Prostate gland (tissue), 2 donors: ENCODE measurements around the gene HYAL2. TPM values are rescaled to one million over a fixed set of nuclear protein-coding genes. Genes with fewer than 3 reads are reported as not detected.

ENCODE experiments used
- DNase-seq: peaks from one replicate; pipeline ENCODE4 v3.0.0-alpha.2; 2019; ENCODE audit warnings: low spot score
- H3K27ac ChIP-seq, 2 donors: fragments of 200-600 bp; sonication (generic); 2 replicates each; pipeline ENCODE4 v1.5.1; 2017 to 2019
- H3K27me3 ChIP-seq: fragments of 200-600 bp; sonication (generic); replicated peaks from 2 replicates; pipeline ENCODE4 v1.5.1; 2019; ENCODE audit not compliant: insufficient read depth
- H3K36me3 ChIP-seq, 2 donors: fragments of 200-600 bp; sonication (generic); 1 replicate in 1 of 2; 2 replicates in 1 of 2; pipeline versions ENCODE4 v1.5.1 to v1.8.1; 2017 to 2019
- H3K4me1 ChIP-seq: fragments of 200-600 bp; sonication (generic); replicated peaks from 2 replicates; pipeline ENCODE4 v1.5.1; 2019
- H3K4me3 ChIP-seq, 2 donors: fragments of 200-600 bp; sonication (generic); 2 replicates each; pipeline ENCODE4 v1.5.1; 2017 to 2019
- H3K9me3 ChIP-seq: fragments of 200-600 bp; sonication (generic); 2 replicates; pipeline ENCODE4 v1.5.1; 2017
- POLR2A ChIP-seq: fragments of 450-650 bp; IDR thresholded peaks from one replicate; pipeline ENCODE4 v1.6.1; 2016; ENCODE audit warnings: antibody characterized with exemption, mild to moderate bottlenecking
- POLR2AphosphoS5 ChIP-seq: sonication (generic); formaldehyde crosslinking; IDR thresholded peaks from one replicate; pipeline ENCODE4 v1.6.1; 2017; ENCODE audit warnings: antibody characterized with exemption
- WGBS: methylation state at CpG from one replicate; pipeline ENCODE4 v1.1.5; 2018; 5-methylcytosine and 5-hydroxymethylcytosine counted together
- intact Hi-C: fragments of 100-400 bp; cut with DNase I; formaldehyde crosslinking; loops from one replicate; pipeline ENCODE4 v1.14.2; 2022
- total RNA-seq, 2 donors: library from RNA; depleted of rRNA; stranded (reverse); fragments of >200 nt; gene quantifications; one replicate each; pipeline ENCODE4 v1.1.0, GENCODE V29; 2016
- TF ChIP-seq, protein P1 (sequence below), 4 experiments: fragments of 200-600 bp in 2 of 4; fragments of 450-650 bp in 2 of 4; sonication (generic) in 2 of 4; IDR thresholded peaks; 1 replicate in 3 of 4; 2 replicates in 1 of 4; pipeline ENCODE4 v1.5.1; 2016 to 2019; ENCODE audit warnings: antibody characterized with exemption in 4 of 4, mild to moderate bottlenecking in 2 of 4, moderate library complexity in 2 of 4

The HYAL2 gene
- total RNA-seq, 2 donors from 2014 or later = 76.1 to 131 TPM

- DNase-seq = no peak
- no peak for TF ChIP-seq POLR2A
- 60% methylated on average over 8 of the region's 10 CpGs for WGBS
- intact Hi-C loops = no loop called here
- Histone ChIP-seq H3K4me3 (no peak overlapping the region), H3K9me3 (no peaks in the 10 kb centered on the region), H3K27me3 (no peaks in the 10 kb centered on the region), H3K4me1 (peaks cover 18% of the 10 kb centered on the region), H3K27ac (no peak overlapping the region), H3K36me3 (no peaks in the 10 kb centered on the region)
Observed at GRCh38 chr3:50271314-50271936, 51.1 kb downstream of the HYAL2 start.

GRCh38 chr3:50270422-50271224, 51.9 kb downstream of the HYAL2 start:
- no peak for TF ChIP-seq POLR2AphosphoS5
- no peak for TF ChIP-seq POLR2A
- no peak overlapping the region for H3K4me3 ChIP-seq
- H3K4me1 ChIP-seq = peaks cover 18% of the 10 kb centered on the region
- no peaks in the 10 kb centered on the region for H3K9me3 ChIP-seq
- no peak for DNase-seq
- no peaks in the 10 kb centered on the region for H3K27me3 ChIP-seq
- H3K27ac ChIP-seq = peak overlapping the region in 1 of 2 donors; percentile 62
- no peaks in the 10 kb centered on the region for H3K36me3 ChIP-seq
- WGBS = 71% methylated on average over 19 of the region's 19 CpGs
- intact Hi-C loops = no loop called here

DNA sequence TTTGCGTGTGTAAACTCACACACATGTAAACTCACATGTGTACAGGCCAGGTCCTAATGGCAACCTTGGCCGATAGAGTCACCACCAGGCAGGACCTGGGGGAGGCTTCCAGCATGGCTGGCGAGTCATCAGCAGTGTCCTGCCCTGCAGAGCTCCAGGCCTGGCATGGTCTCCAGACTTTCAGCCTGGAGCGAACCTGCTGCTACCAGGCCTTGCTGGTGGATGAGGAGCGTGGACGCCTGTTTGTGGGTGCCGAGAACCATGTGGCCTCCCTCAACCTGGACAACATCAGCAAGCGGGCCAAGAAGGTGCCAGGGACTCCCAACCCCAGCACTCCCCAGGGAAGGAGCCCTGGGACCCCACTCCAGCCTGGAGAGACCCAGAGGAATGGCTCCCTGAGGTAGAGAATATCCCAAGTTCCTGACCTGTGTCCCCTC, 52.5 kb downstream of the HYAL2 start:
- H3K36me3 ChIP-seq = no peaks in the 10 kb centered on the region
- no peak for DNase-seq
- H3K27ac ChIP-seq = peak overlapping the region in 1 of 2 donors; percentile 62
- intact Hi-C loops = no loop called here
- TF ChIP-seq POLR2AphosphoS5 = no peak
- TF ChIP-seq POLR2A = no peak
- no peak overlapping the region for H3K4me3 ChIP-seq
- 58% methylated on average over 5 of the region's 8 CpGs for WGBS
- no peaks in the 10 kb centered on the region for H3K27me3 ChIP-seq
- no peaks in the 10 kb centered on the region for H3K9me3 ChIP-seq
- peaks cover 18% of the 10 kb centered on the region for H3K4me1 ChIP-seq

- intact Hi-C loops = no loop called here
- Histone ChIP-seq H3K4me3 (peak overlapping the region in 1 of 2 donors; percentile 6), H3K9me3 (no peaks in the 10 kb centered on the region), H3K4me1 (peaks cover 18% of the 10 kb centered on the region), H3K27ac (peak overlapping the region; percentile 62 to 75), H3K27me3 (no peaks in the 10 kb centered on the region), H3K36me3 (no peaks in the 10 kb centered on the region)
- TF ChIP-seq POLR2AphosphoS5 (no peak), POLR2A (no peak)
- TF ChIP-seq, protein P1, sequence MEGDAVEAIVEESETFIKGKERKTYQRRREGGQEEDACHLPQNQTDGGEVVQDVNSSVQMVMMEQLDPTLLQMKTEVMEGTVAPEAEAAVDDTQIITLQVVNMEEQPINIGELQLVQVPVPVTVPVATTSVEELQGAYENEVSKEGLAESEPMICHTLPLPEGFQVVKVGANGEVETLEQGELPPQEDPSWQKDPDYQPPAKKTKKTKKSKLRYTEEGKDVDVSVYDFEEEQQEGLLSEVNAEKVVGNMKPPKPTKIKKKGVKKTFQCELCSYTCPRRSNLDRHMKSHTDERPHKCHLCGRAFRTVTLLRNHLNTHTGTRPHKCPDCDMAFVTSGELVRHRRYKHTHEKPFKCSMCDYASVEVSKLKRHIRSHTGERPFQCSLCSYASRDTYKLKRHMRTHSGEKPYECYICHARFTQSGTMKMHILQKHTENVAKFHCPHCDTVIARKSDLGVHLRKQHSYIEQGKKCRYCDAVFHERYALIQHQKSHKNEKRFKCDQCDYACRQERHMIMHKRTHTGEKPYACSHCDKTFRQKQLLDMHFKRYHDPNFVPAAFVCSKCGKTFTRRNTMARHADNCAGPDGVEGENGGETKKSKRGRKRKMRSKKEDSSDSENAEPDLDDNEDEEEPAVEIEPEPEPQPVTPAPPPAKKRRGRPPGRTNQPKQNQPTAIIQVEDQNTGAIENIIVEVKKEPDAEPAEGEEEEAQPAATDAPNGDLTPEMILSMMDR (IDR thresholded peaks at IDR 0.05) = no peak
- no peak for DNase-seq
- 39% methylated on average over 4 of the region's 4 CpGs for WGBS
Observed at GRCh38 chr3:50269460-50269859, 53.1 kb downstream of the HYAL2 start.

DNA sequence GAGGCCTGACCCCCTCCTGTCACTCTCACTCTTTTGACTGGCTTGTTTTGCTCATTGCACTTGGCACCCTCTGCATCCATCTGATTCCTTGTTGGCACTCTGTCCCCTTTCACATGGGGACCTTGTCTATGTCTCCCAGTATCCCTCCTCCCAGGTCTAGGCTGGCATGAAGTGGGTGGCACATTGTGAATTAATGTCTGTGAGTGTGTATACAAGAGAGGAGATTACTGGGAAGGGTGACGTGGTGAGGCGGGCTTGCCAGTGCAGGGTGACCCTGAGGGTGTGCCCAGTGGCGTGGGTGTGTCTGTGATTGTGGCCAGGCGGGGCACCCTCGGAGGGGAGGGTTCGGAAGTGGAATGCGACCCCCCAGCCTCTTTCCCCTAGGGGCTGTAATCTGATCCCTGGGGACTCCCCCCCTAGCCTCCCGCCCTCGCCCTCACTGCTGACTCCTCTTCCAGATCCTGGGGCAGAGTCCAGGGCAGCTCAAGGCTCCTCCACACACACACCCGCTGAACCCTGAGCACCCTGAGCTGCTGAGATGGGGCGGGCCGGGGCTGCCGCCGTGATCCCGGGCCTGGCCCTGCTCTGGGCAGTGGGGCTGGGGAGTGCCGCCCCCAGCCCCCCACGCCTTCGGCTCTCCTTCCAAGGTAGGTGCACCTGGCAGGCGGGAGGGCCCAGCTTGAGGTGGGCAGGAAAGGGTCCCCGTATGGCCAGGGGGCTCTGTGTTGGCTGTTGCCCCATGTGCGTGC, 53.7 kb downstream of the HYAL2 start, which contains the start of gene SEMA3B:
SEMA3B (plus strand) TSS at position 445 of the 749 bp plus-strand sequence; CDS start at position 539, 94 bp downstream.
- DNase-seq = peak; percentile 66

More for the DNA sequence above, 53.7 kb downstream of the HYAL2 start, which contains the start of gene SEMA3B:
- Histone ChIP-seq H3K27me3 (no peaks in the 10 kb centered on the region), H3K27ac (peak within 1 kb of the TSS; percentile 80 to 81), H3K4me1 (peaks cover 18% of the 10 kb centered on the region), H3K9me3 (no peaks in the 10 kb centered on the region), H3K4me3 (peak within 1 kb of the TSS; percentile 6 to 17), H3K36me3 (no peaks in the 10 kb centered on the region)
- TF ChIP-seq POLR2A (peak; percentile 65), POLR2AphosphoS5 (peak; percentile 61)
- TF ChIP-seq, protein P1 (IDR thresholded peaks at IDR 0.05) = no peak
- WGBS = 24% methylated on average over 21 of the region's 21 CpGs
- intact Hi-C loops = no loop called here
